ENCODE data around the gene CSF2. TPM values are rescaled to one million over a fixed set of nuclear protein-coding genes. Genes with fewer than 3 reads are reported as not detected.

Gene CSF2
- total and polyA plus RNA-seq, 2 experiments from 2014 or later = not detected

DNA sequence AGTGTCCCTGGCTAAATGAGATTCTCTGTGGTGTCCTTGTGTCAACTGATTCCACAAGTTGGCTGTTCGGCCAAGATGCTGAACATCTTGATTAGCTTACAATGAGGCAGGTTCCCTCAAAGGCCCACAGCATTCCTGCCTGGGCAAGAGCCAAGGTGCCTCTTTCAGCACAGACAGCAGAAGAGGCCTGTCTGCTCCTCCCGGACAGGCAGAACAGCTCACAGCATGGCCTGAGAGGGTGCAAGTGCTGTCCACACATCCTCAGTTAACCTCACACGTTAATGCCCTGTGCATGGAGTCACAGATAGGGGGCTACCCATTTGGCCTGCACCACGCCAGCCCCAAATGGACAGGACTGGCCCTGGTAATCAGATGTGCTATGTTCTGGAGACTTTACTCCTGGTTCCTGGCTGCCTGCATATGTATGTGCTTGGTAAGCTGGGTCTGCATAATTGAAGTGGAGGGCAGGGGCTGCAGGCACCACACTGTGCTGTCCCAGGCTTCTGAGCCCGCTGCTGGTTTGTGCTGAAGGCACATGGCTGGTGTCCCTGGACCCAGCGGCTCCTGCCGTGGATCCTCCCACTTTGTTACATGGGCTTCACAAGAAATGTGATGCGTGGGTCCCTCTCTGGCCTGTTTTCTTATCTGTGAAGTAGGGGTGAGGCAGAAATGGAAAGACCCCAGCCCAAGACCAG is 8.9 kb downstream of the CSF2 start:
- WGBS (ENCODE audit: low lambda C conversion rate, missing lambda C conversion rate) = 90% methylated on average over 8 of the region's 8 CpGs

DNA sequence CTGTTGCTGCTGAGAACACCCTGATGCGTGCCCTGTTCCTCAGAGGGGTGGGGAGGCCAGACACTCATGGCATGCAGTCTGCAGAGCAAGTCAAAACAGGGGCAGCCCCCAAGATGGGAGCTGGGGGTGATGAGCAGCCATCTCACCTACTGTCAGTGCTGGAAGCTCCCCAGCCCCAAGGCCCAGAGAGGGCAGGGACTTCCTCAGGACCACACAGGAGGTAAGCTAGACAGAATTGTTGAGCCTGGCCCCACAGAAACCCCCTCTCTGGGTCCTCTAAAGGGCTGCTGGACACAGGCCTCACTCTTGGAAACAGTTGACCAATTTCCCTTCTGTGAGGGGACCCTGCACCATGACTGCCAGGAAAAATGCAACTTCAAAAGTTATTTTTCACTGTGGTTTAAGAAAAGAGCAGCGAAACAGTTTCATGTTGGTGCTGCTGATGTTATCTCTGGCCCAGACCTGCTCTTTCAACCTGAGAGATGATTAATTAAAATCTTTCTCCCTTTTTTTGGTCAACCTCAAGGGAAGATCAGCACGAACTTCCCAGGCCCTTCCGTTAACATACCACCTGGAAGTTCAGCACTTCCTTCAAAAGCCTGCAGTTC is 9.6 kb downstream of the CSF2 start:
- Histone ChIP-seq H3K4me3 (no peak overlapping the region), H3K27ac (no peak overlapping the region), H3K36me3 (replicated peaks; ENCODE audit: insufficient read depth, low read depth) (no peaks in the 10 kb centered on the region), H3K9me3 (ENCODE audit: low read depth) (no peaks in the 10 kb centered on the region), H3K79me2 (no peaks in the 10 kb centered on the region), H3K4me1 (ENCODE audit: insufficient read depth) (no peaks in the 10 kb centered on the region), H3K9me2 (replicated peaks; ENCODE audit: insufficient read depth) (no peaks in the 10 kb centered on the region), H2AFZ (no peak overlapping the region), H4K20me1 (ENCODE audit: insufficient read depth, poor library complexity, severe bottlenecking) (no peaks in the 10 kb centered on the region), H3K27me3 (no peaks in the 10 kb centered on the region), H3K4me2 (no peak overlapping the region)
- WGBS (ENCODE audit: low lambda C conversion rate, missing lambda C conversion rate) = 86% methylated on average over 4 of the region's 4 CpGs
- no peak for TF ChIP-seq CTCF (IDR thresholded peaks at IDR 0.05; ENCODE audit: poor library complexity)
- TF ChIP-seq EZH2 (IDR thresholded peaks at IDR 0.05; ENCODE audit: borderline replicate concordance) = no peak
- TF ChIP-seq EZH2phosphoT487 (IDR thresholded peaks at IDR 0.05; ENCODE audit: low read depth, severe bottlenecking, unreplicated experiment) = no peak
- no peak for DNase-seq (ENCODE audit: low spot score)

More for the DNA sequence above, 8.9 kb downstream of the CSF2 start:
- Histone ChIP-seq H3K9me2 (replicated peaks; ENCODE audit: insufficient read depth) (no peaks in the 10 kb centered on the region), H3K9me3 (ENCODE audit: low read depth) (no peaks in the 10 kb centered on the region), H2AFZ (no peak overlapping the region), H3K27me3 (no peaks in the 10 kb centered on the region), H4K20me1 (ENCODE audit: insufficient read depth, poor library complexity, severe bottlenecking) (no peaks in the 10 kb centered on the region), H3K79me2 (no peaks in the 10 kb centered on the region), H3K4me2 (no peak overlapping the region), H3K4me3 (no peak overlapping the region), H3K4me1 (ENCODE audit: insufficient read depth) (no peaks in the 10 kb centered on the region), H3K36me3 (replicated peaks; ENCODE audit: insufficient read depth, low read depth) (no peaks in the 10 kb centered on the region), H3K27ac (no peak overlapping the region)
- TF ChIP-seq EZH2 (IDR thresholded peaks at IDR 0.05; ENCODE audit: borderline replicate concordance) = no peak
- TF ChIP-seq EZH2phosphoT487 (IDR thresholded peaks at IDR 0.05; ENCODE audit: low read depth, severe bottlenecking, unreplicated experiment) = no peak
- TF ChIP-seq CTCF (IDR thresholded peaks at IDR 0.05; ENCODE audit: poor library complexity) = no peak
- no peak for DNase-seq (ENCODE audit: low spot score)

DNA sequence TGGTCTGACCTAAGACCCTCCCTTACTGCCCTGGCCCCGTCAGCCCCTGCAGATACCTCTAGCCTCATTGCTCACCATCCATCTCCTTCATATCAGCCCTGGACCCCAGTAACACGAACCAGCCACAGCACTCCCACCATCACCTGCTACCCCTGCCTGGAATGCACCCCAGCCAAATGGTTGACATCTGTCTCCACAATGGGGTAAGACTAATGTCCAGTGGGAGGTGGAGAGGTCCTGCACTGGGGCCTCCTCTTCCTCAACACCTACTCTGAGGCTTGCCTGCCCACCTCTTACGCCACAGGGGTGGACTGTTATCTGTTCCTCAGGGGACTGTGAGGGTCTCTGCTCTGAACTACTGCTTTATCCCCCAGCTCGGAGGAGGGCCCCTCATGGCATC is 12.1 kb downstream of the CSF2 start:
- no peaks in the 10 kb centered on the region for H3K9me3 ChIP-seq (ENCODE audit: low read depth)
- no peak overlapping the region for H3K4me2 ChIP-seq
- no peaks in the 10 kb centered on the region for H3K36me3 ChIP-seq (replicated peaks; ENCODE audit: insufficient read depth, low read depth)
- no peak overlapping the region for H2AFZ ChIP-seq
- no peak for DNase-seq (ENCODE audit: low spot score)
- H3K4me1 ChIP-seq (ENCODE audit: insufficient read depth) = no peaks in the 10 kb centered on the region
- no peaks in the 10 kb centered on the region for H4K20me1 ChIP-seq (ENCODE audit: insufficient read depth, poor library complexity, severe bottlenecking)
- no peaks in the 10 kb centered on the region for H3K27me3 ChIP-seq
- no peaks in the 10 kb centered on the region for H3K9me2 ChIP-seq (replicated peaks; ENCODE audit: insufficient read depth)
- H3K4me3 ChIP-seq = no peak overlapping the region
- H3K27ac ChIP-seq = no peak overlapping the region
- H3K79me2 ChIP-seq = no peaks in the 10 kb centered on the region
- WGBS (ENCODE audit: low lambda C conversion rate, missing lambda C conversion rate) = 87% methylated on average over 4 of the region's 4 CpGs
- TF ChIP-seq CTCF (IDR thresholded peaks at IDR 0.05; ENCODE audit: poor library complexity) (no peak), EZH2phosphoT487 (IDR thresholded peaks at IDR 0.05; ENCODE audit: low read depth, severe bottlenecking, unreplicated experiment) (no peak), EZH2 (IDR thresholded peaks at IDR 0.05; ENCODE audit: borderline replicate concordance) (no peak)

All from hepatocyte (in vitro differentiated cells).